Brain pericyte (primary cell): ENCODE data around the gene C5orf63.
"Not testable (repeated sequence)": the region's sequence is repeated elsewhere in the genome, so short reads cannot be mapped to it uniquely, and the experiment has no call there.

Experiments used
- DNase-seq: peaks from one replicate; pipeline ENCODE4 v3.0.0-alpha.2; 2012; ENCODE audit warnings: low read depth, low spot score

C5orf63 gene

GRCh38 chr5:127074466-127074865 is 1.2 kb upstream of the C5orf63 start:
- no peak for DNase-seq

- DNase-seq: no peak
These were observed 3.1 kb downstream of the C5orf63 start for GRCh38 chr5:127070243-127070642.

- DNase-seq: no peak
These were observed 4.6 kb downstream of the C5orf63 start for GRCh38 chr5:127068493-127069214.

DNA sequence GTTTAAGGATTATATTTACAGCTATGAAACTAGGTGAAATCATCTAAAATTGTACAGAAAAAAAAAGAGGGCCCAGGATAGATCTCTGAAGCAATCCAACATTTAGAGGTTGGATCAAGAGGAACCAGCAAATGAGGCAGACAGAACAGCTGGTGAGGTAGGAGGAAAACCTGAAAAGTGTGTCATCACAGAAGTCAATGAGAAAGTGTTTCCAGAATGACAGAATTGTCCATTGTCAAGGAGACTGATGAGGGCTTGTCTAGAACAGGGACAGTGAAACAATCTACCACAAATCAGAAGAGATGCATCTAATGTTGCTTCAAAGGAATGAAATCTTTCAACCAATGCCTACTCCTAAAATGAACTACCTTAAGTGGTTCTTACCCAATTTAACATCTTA is 6.6 kb downstream of the C5orf63 start:
- DNase-seq: no peak

DNA sequence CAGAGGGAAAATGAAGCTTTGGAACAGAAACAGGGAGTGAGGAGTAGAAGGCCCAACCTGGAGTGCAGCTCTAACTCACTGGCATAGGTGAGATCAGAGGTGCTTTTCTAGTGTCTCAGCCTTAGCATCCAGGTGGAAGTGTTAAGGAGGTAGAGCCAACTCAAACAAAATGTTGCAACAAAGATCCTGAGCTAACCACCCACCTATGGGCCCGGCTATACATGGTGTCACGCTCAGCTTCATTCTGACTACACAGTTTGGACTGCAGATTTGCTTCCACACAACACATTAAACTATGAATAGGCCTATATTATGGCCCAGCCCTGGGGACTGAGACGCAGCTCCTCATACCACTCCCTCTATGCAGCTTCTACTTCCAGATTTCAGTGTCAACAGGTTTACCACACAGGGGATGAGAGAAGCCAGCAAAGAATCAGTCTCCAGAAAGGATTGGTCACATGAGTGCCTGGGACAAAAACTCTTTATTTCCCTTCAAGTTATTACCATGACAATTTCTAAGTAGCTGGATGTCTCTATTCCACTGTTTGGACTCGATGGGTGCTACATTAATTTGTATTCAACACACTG is 9.0 kb downstream of the C5orf63 start:
- DNase-seq: no peak

DNA sequence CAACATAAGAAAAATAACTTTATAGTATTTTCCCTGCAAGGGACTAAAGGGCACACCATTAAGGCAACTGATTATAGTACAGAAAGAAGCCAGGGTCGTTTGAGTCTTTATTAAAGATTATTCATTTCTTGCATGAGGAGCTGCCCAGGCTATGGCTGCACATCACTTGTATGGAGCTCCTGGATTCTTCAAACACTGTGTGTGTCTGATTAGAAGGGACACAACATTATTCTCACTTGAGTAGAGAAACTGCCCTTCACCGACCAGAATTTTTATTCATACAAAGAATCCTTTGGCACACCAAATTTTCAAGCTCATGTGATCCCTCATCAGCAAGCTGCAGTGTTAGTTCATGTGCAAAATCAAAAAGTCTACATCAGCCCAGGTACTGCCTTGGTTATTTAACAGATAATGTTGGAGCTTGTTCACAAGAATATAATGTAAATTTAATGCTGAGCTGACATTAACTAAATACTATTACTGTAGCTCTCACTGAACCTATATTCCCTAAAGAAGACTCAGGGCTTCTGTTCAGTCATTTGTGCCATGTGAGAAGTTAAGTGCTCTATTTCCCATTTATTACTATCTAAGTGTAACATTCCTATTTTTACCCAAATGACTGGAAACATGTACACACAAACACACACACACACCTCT is 9.9 kb downstream of the C5orf63 start:
- DNase-seq: no peak

- peak; percentile 43 for DNase-seq
These were observed 11.3 kb downstream of the C5orf63 start for GRCh38 chr5:127061956-127062355.

- no peak for DNase-seq
These were observed 11.8 kb downstream of the C5orf63 start for GRCh38 chr5:127061537-127061936.

DNA sequence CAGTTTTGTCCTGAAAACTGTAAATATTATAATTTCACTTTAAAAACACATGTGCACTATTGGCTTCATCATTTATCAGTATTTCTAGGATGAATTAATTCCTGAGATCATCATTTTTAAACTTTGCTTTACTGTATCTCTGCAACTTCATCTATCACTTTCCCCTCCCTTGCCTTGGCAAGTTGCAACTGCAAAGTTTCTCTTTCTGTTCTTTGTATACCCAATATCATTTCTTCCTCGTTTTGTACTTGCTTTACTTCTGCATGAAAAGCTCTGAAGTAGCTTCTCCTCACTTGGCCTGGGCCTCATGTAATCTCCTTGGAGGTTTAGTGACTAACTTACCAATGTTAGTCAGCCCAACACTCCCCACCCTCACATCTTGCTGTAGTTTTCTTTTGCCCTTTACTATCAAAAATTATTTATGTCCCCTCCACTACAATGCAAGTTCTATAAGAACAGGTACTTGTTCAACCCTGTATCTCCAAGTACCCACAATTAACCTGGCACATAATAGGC is 12.8 kb downstream of the C5orf63 start:
- no peak for DNase-seq

DNA sequence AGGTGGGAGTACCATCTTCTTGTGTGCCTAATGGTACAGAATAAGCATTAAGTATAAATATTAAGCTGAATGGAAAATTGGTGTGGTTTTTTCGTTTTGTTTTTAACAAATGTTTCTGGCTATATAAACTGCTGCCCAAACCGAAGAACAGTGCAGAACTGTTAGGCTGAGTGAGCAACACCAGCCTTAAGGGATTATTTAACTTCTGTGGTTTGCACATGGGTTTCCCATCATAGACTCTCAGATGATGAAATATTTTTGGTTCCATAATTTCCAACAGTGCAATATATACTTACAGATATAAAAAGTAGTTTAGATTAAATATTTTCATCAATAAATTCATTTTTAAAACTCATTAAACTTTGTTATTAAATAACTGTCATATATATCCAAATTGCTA is 16.4 kb downstream of the C5orf63 start:
- no peak for DNase-seq

GRCh38 chr5:127055880-127056653 is 17.2 kb downstream of the C5orf63 start:
- no peak for DNase-seq

GRCh38 chr5:127053551-127053950 is 19.8 kb downstream of the C5orf63 start:
- DNase-seq: not testable (repeated sequence)

- DNase-seq: no peak
These were observed 20.3 kb downstream of the C5orf63 start for GRCh38 chr5:127053049-127053448.

DNA sequence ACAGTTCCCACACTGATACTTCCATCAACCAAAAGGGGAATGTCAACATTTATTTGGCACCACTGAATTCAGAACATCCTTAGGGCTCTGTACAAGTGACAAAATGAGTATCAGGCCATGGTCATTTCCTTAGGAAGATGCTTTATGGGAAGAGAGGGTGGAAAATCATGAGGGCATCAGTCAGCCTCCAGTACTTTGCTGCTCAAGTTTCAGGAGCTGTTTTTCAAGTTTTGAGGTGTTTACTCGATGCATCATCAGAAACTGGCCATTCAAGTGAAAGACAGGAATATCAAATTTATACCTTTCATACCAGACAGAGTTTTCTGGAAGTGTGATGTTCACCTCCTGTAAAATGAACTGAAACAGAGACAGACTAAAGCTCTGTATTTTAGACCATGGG is 21.7 kb downstream of the C5orf63 start:
- DNase-seq: no peak

DNA sequence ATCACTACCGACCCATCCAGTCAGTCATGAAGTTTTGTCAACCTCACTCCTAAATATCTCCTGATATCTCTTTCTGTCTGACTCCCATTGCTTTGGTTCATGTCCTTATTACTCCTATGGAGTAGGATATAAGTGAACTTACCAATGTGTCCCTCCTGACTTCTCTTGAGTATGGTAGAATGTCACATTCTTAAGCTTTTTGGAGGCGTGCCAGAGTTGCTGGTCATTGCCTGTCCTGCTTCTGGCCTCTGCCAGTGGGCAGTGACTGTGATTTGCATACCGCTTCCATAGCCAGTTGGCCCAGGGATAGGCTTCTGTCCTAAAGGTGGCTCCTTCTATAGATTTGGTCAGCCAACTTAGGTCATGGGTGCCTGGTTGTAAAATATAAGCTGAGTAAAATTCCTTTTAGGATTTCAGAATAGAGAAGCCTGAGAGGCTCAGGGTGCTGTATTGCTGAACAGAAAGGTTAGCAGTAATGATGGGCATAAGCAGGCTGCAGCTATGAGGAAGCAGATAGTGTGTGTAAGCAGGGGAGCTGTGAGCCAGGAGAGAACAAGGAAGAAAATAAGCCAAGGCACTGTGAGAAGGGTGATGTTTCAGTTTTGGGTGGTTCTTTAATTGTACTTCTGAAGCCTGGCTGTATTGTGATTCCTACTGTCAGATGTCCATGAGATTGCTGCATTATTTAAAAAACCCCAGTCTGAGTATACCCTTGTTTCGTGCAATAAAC is 26.8 kb downstream of the C5orf63 start:
- no peak for DNase-seq

- DNase-seq: no peak
These were observed 30.7 kb downstream of the C5orf63 start for GRCh38 chr5:127042593-127042992.

GRCh38 chr5:127041571-127041970 is 31.7 kb downstream of the C5orf63 start:
- DNase-seq: no peak

GRCh38 chr5:127040796-127041520 is 32.3 kb downstream of the C5orf63 start:
- DNase-seq: no peak

DNA sequence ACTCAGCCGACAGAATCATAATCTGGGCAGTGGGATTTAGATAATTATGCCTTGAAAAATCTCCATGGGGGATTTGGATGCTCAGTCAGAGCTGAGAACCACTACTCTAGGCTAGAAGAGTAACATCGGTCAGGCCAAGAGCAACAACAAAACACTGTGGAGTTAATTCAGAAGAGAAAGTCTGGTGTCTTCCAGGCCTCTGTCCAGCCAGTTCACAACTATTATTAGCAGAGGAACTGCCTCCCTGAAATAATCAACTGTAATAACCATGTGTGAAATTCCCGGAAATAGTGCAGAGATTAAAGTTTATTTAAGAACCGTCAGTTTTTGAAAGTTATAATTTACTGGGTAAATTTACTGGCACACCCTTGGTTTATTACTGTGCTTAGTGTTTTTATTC is 34.8 kb downstream of the C5orf63 start:
- DNase-seq: no peak

- no peak for DNase-seq
These were observed 41.5 kb downstream of the C5orf63 start for GRCh38 chr5:127031863-127032232.
